ENCODE measurements around the gene CCL19.

Gene CCL19

GRCh38 chr9:34686231-34686630 lies 4.8 kb downstream of the CCL19 start:
- H3K4me3 ChIP-seq (ENCODE audit: insufficient read depth, low read length, poor library complexity, severe bottlenecking) = no peak overlapping the region
- H3K36me3 ChIP-seq (ENCODE audit: low read length) = no peaks in the 10 kb centered on the region
- no peak overlapping the region for H2AFZ ChIP-seq (ENCODE audit: low read depth, low read length, severe bottlenecking)
- H3K27ac ChIP-seq (ENCODE audit: low read depth, low read length) = no peak overlapping the region
- no peaks in the 10 kb centered on the region for H3K27me3 ChIP-seq (ENCODE audit: low read length)
- no peaks in the 10 kb centered on the region for H3K79me2 ChIP-seq (ENCODE audit: insufficient read depth, low read length)
- TF ChIP-seq EZH2phosphoT487 (conservative IDR thresholded peaks at IDR 0.05; ENCODE audit: low read length) (no peak), CTCF (IDR thresholded peaks at IDR 0.05; ENCODE audit: insufficient read depth, low read length, poor library complexity, severe bottlenecking) (no peak)
- H3K9me3 ChIP-seq (ENCODE audit: insufficient read depth, low read length) = no peaks in the 10 kb centered on the region
- no peak overlapping the region for H3K9ac ChIP-seq (ENCODE audit: low read length)
- H3K4me2 ChIP-seq (ENCODE audit: low read depth, low read length, poor library complexity, severe bottlenecking) = no peak overlapping the region
- H4K20me1 ChIP-seq (ENCODE audit: low read depth, low read length) = no peaks in the 10 kb centered on the region
- H3F3A ChIP-seq (ENCODE audit: insufficient read depth) = no peaks in the 10 kb centered on the region
- H3K9me2 ChIP-seq (replicated peaks; ENCODE audit: insufficient read depth, low read length) = no peaks in the 10 kb centered on the region

DNA sequence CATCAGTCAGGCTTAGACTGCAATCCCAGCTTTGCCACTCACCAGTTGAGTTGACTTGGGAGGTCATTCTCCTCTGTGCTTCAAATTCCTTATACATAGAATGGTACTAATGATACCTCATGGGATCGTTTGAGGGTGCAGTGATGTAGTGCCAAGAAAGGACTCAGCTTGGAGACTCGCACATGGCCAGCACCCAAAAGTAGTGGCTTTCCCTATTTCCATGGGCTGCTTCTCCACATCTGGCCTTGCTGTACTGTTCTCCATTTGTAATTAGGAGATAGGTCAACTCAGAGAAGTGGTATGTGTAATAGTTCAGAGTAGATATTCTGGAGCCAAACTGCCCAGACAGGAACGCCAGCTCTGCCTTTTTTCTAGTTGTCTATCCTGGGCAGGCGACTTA lies 5.5 kb downstream of the CCL19 start:
- Histone ChIP-seq H3K36me3 (ENCODE audit: low read length) (no peaks in the 10 kb centered on the region), H4K20me1 (ENCODE audit: low read depth, low read length) (no peaks in the 10 kb centered on the region), H3K79me2 (ENCODE audit: insufficient read depth, low read length) (no peaks in the 10 kb centered on the region), H3K9me3 (ENCODE audit: insufficient read depth, low read length) (no peaks in the 10 kb centered on the region), H3K9me2 (replicated peaks; ENCODE audit: insufficient read depth, low read length) (no peaks in the 10 kb centered on the region), H3K4me3 (ENCODE audit: insufficient read depth, low read length, poor library complexity, severe bottlenecking) (no peak overlapping the region), H3K9ac (ENCODE audit: low read length) (no peak overlapping the region), H3K4me2 (ENCODE audit: low read depth, low read length, poor library complexity, severe bottlenecking) (no peak overlapping the region), H3K27me3 (ENCODE audit: low read length) (no peaks in the 10 kb centered on the region), H2AFZ (ENCODE audit: low read depth, low read length, severe bottlenecking) (no peak overlapping the region), H3F3A (ENCODE audit: insufficient read depth) (no peaks in the 10 kb centered on the region), H3K27ac (ENCODE audit: low read depth, low read length) (no peak overlapping the region)
- TF ChIP-seq EZH2phosphoT487 (conservative IDR thresholded peaks at IDR 0.05; ENCODE audit: low read length) (no peak), CTCF (IDR thresholded peaks at IDR 0.05; ENCODE audit: insufficient read depth, low read length, poor library complexity, severe bottlenecking) (no peak)

DNA sequence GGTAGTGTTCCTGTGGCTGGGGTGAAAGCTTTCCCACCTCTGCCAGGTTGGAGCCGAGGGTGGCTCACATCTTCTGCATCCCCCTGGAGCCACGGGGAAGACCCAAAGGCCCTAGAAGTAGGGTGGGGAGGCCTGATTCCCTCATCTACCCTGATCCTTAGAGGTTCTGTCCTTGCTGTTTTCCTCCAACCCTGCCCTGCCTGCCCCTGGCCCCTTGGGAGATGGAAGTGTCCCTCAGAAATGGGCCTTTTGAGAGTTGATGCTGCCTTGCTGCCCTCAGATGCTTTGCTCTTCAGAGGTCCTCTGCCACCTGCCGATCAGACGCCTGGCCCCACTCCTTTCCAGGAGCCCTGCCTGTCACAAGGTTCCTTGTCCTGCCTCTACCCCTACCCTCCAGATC lies 6.3 kb downstream of the CCL19 start:
- Histone ChIP-seq H3F3A (ENCODE audit: insufficient read depth) (no peaks in the 10 kb centered on the region), H2AFZ (ENCODE audit: low read depth, low read length, severe bottlenecking) (no peak overlapping the region), H3K4me2 (ENCODE audit: low read depth, low read length, poor library complexity, severe bottlenecking) (no peak overlapping the region), H3K36me3 (ENCODE audit: low read length) (no peaks in the 10 kb centered on the region), H4K20me1 (ENCODE audit: low read depth, low read length) (no peaks in the 10 kb centered on the region), H3K4me3 (ENCODE audit: insufficient read depth, low read length, poor library complexity, severe bottlenecking) (no peak overlapping the region), H3K9ac (ENCODE audit: low read length) (no peak overlapping the region), H3K27me3 (ENCODE audit: low read length) (no peaks in the 10 kb centered on the region), H3K9me2 (replicated peaks; ENCODE audit: insufficient read depth, low read length) (no peaks in the 10 kb centered on the region), H3K9me3 (ENCODE audit: insufficient read depth, low read length) (no peaks in the 10 kb centered on the region), H3K27ac (ENCODE audit: low read depth, low read length) (no peak overlapping the region), H3K79me2 (ENCODE audit: insufficient read depth, low read length) (no peaks in the 10 kb centered on the region)
- TF ChIP-seq EZH2phosphoT487 (conservative IDR thresholded peaks at IDR 0.05; ENCODE audit: low read length) (no peak), CTCF (IDR thresholded peaks at IDR 0.05; ENCODE audit: insufficient read depth, low read length, poor library complexity, severe bottlenecking) (no peak)

DNA sequence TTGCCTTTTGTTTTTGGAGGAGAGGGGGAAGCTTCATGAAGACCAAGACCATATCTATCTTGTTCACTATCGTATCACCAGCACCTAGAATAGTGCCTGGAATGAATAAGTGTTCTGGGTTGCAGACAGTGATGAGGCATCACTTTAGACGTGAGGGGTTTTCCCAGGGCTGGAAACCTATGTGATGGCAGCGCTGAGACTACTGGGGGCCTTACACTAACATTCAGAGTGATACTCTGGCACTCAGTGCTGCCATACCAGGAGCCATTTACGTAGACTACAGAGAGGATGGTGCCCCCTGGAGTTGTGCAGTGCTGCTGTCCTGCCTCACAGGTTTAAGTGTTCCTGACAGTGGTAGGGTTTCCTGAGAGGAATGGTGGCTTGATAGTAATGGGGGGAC lies 6.9 kb downstream of the CCL19 start:
- no peak overlapping the region for H3K9ac ChIP-seq (ENCODE audit: low read length)
- H3K9me3 ChIP-seq (ENCODE audit: insufficient read depth, low read length) = no peaks in the 10 kb centered on the region
- H3K4me2 ChIP-seq (ENCODE audit: low read depth, low read length, poor library complexity, severe bottlenecking) = no peak overlapping the region
- H3K9me2 ChIP-seq (replicated peaks; ENCODE audit: insufficient read depth, low read length) = no peaks in the 10 kb centered on the region
- no peaks in the 10 kb centered on the region for H3K36me3 ChIP-seq (ENCODE audit: low read length)
- no peaks in the 10 kb centered on the region for H3F3A ChIP-seq (ENCODE audit: insufficient read depth)
- H3K27me3 ChIP-seq (ENCODE audit: low read length) = no peaks in the 10 kb centered on the region
- no peak overlapping the region for H2AFZ ChIP-seq (ENCODE audit: low read depth, low read length, severe bottlenecking)
- no peak overlapping the region for H3K27ac ChIP-seq (ENCODE audit: low read depth, low read length)
- no peaks in the 10 kb centered on the region for H3K79me2 ChIP-seq (ENCODE audit: insufficient read depth, low read length)
- H4K20me1 ChIP-seq (ENCODE audit: low read depth, low read length) = no peaks in the 10 kb centered on the region
- H3K4me3 ChIP-seq (ENCODE audit: insufficient read depth, low read length, poor library complexity, severe bottlenecking) = no peak overlapping the region
- TF ChIP-seq CTCF (IDR thresholded peaks at IDR 0.05; ENCODE audit: insufficient read depth, low read length, poor library complexity, severe bottlenecking) = no peak
- no peak for TF ChIP-seq EZH2phosphoT487 (conservative IDR thresholded peaks at IDR 0.05; ENCODE audit: low read length)

Data from SU-DHL-6 (cell line).